ENCODE measurements around the gene PEX11B.
A peak's percentile ranks its signal among the peaks of the same experiment; 100 is the strongest.

PEX11B gene

GRCh38 chr1:145918144-145918991, at the start of gene PEX11B:
TSS of gene PEX11B (minus strand) at chr1:145918717. CDS start at chr1:145918688, 29 bp downstream.
- peak; percentile 89 for DNase-seq (ENCODE audit: low read depth)

- no peak for DNase-seq (ENCODE audit: low read depth)
These were observed 48.8 kb upstream of the PEX11B start for GRCh38 chr1:145967288-145967687.

- DNase-seq (ENCODE audit: low read depth): no peak
These were observed 46.7 kb upstream of the PEX11B start for GRCh38 chr1:145965119-145965744.

GRCh38 chr1:145964328-145965118, 46.0 kb upstream of the PEX11B start, which contains the start of the genes ANKRD34A and POLR3GL:
TSS of gene ANKRD34A (minus strand) at chr1:145964575. CDS start at chr1:145961759, 2,816 bp downstream.
TSS of gene POLR3GL (plus strand) at chr1:145964690. CDS start at chr1:145974866, 10,176 bp downstream.
- DNase-seq (ENCODE audit: low read depth): peak; percentile 89

GRCh38 chr1:145963265-145964019, 44.9 kb upstream of the PEX11B start:
- no peak for DNase-seq (ENCODE audit: low read depth)

GRCh38 chr1:145962157-145963102, 43.9 kb upstream of the PEX11B start:
- DNase-seq (ENCODE audit: low read depth): no peak

- no peak for DNase-seq (ENCODE audit: low read depth)
These were observed 43.1 kb upstream of the PEX11B start for GRCh38 chr1:145961425-145962156.

GRCh38 chr1:145961109-145961424, 42.5 kb upstream of the PEX11B start:
- DNase-seq (ENCODE audit: low read depth): no peak

- DNase-seq (ENCODE audit: low read depth): no peak
These were observed 42.1 kb upstream of the PEX11B start for GRCh38 chr1:145960468-145961108.

- no peak for DNase-seq (ENCODE audit: low read depth)
These were observed 41.5 kb upstream of the PEX11B start for GRCh38 chr1:145959957-145960467.

GRCh38 chr1:145959333-145959732, 40.8 kb upstream of the PEX11B start:
- DNase-seq (ENCODE audit: low read depth): no peak

GRCh38 chr1:145958734-145959133, 40.2 kb upstream of the PEX11B start:
- DNase-seq (ENCODE audit: low read depth): no peak

GRCh38 chr1:145957443-145958319, 39.2 kb upstream of the PEX11B start, which contains the start of gene LIX1L:
TSS of gene LIX1L (minus strand) at chr1:145958017. CDS start at chr1:145957927, 90 bp downstream.
- peak; percentile 86 for DNase-seq (ENCODE audit: low read depth)

GRCh38 chr1:145956781-145957442, 38.4 kb upstream of the PEX11B start:
- no peak for DNase-seq (ENCODE audit: low read depth)

GRCh38 chr1:145956361-145956760, 37.8 kb upstream of the PEX11B start:
- no peak for DNase-seq (ENCODE audit: low read depth)

GRCh38 chr1:145955436-145955835, 36.9 kb upstream of the PEX11B start:
- DNase-seq (ENCODE audit: low read depth): no peak

- no peak for DNase-seq (ENCODE audit: low read depth)
These were observed 35.3 kb upstream of the PEX11B start for GRCh38 chr1:145953861-145954260.

Data from stimulated activated CD8-positive, alpha-beta memory T cell treated with anti-CD3 and anti-CD28 coated beads, Interleukin-15, amount 100 ng/mL, for 1 hour (primary cell).